Kidney (tissue), 14 donors: ENCODE results near the gene GOLPH3. TPM values are rescaled to one million over a fixed set of nuclear protein-coding genes. Genes with fewer than 3 reads are reported as not detected.

Source experiments
- DNase-seq, 5 donors: peaks; one replicate each; pipeline ENCODE4 v3.0.0-alpha.2; 2013 to 2020
- FAIRE-seq: peaks from 2 replicates; lab custom pipeline; 2012; peaks lifted over from hg19 to GRCh38; lab: Jason Lieb, UNC
- H3K27ac ChIP-seq, 2 donors: one replicate each; pipeline ENCODE4 v1.7.0; 2013; ENCODE audit warnings: low read depth in 2 of 2, low read length in 2 of 2, inconsistent platforms in 1 of 2
- H3K27me3 ChIP-seq: one replicate; pipeline ENCODE4 v1.7.1; 2013; ENCODE audit warnings: low read length, inconsistent platforms; ENCODE audit not compliant: control insufficient read depth, insufficient read depth
- H3K36me3 ChIP-seq, 3 donors: one replicate each; pipeline versions ENCODE4 v1.7.0 to v1.7.1; 2013; ENCODE audit warnings: low read length in 3 of 3, control low read depth in 1 of 3, inconsistent platforms in 1 of 3; ENCODE audit not compliant: insufficient read depth in 3 of 3, control insufficient read depth in 2 of 3
- H3K4me1 ChIP-seq, 3 donors: one replicate each; pipeline versions ENCODE4 v1.7.0 to v1.7.1; 2013; ENCODE audit warnings: low read length in 3 of 3, inconsistent platforms in 1 of 3, low read depth in 1 of 3; ENCODE audit not compliant: control insufficient read depth in 2 of 3, insufficient read depth in 2 of 3
- H3K4me3 ChIP-seq, 3 donors: one replicate each; pipeline versions ENCODE4 v1.7.0 to v1.8.1; 2013; ENCODE audit warnings: low read length in 3 of 3, control low read depth in 1 of 3, inconsistent platforms in 1 of 3
- H3K9ac ChIP-seq, 3 donors: one replicate each; pipeline versions ENCODE4 v1.7.0 to v1.7.1; 2013; ENCODE audit warnings: low read length in 3 of 3, control low read depth in 1 of 3, inconsistent platforms in 1 of 3
- H3K9me3 ChIP-seq, 3 donors: one replicate each; pipeline versions ENCODE4 v1.7.0 to v1.7.1; 2013; ENCODE audit warnings: low read length in 3 of 3, control low read depth in 1 of 3, inconsistent platforms in 1 of 3; ENCODE audit not compliant: control insufficient read depth in 2 of 3, insufficient read depth in 1 of 3
- intact Hi-C: fragments of 100-400 bp; cut with DNase I; formaldehyde crosslinking; loops from one replicate; pipeline ENCODE4 v1.11.1; 2022
- polyA plus RNA-seq: library from polyadenylated mRNA; stranded (reverse); fragments of 350-450 nt; fragmentation: Illumina TruSeq; extraction: RNeasy Lipid Tissue Mini Kit (QIAGEN cat#74804); gene quantifications from one replicate; pipeline ENCODE4 v1.2.3, GENCODE V29; 2014; ENCODE audit warnings: low read depth, low replicate concordance; ENCODE audit not compliant: insufficient read depth
- total RNA-seq: library from RNA; stranded (reverse); fragmentation: NEBNext Ultra II Directional; extraction: Animal tissue kit (Norgen Biotek cat#: 25700); gene quantifications from one replicate; pipeline ENCODE4 v1.2.1, GENCODE V29; 2021
- TF ChIP-seq, protein P1 (sequence below): IDR thresholded peaks from 3 replicates; pipeline ENCODE4 v1.5.1; 2012; ENCODE audit warnings: mild to moderate bottlenecking, moderate library complexity, borderline replicate concordance; ENCODE audit not compliant: insufficient read depth; ENCODE audit errors: extremely low read depth
- donor health status: control.
- donor health status: control.
- donor health status: control.
- donor health status: control.
- donor health status: control.
- donor health status: DM: yes; HTN: yes; CAD: no.
- donor health status: Normal renal cell carcinoma (clear cell type).

Gene GOLPH3
- total and polyA plus RNA-seq, 2 donors from 2014 or later = 38.5 to 118 TPM

DNA sequence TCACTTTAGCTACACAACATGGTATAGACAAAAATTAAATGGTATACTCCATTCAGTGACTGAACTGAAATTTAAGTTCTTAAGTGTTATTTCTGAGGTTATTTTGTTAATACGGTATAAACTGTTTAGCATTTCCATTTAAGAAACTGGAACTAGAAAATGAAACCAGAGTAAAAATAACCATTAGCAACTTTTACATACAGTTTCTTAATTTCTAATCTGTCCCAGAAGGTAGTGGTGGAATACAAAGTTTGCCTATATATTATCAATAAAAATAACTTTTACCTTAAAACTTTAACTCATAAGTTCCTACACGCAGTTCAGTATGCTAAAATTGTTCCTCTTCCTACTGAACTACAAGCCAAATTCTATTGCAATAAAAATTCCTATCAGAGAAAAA, 10.3 kb downstream of the GOLPH3 start:
- Histone ChIP-seq H3K27ac (no peak overlapping the region), H3K9ac (no peak overlapping the region), H3K9me3 (no peaks in the 10 kb centered on the region), H3K4me3 (no peak overlapping the region), H3K27me3 (no peaks in the 10 kb centered on the region), H3K36me3 (peaks cover 0 to 12% (median 0%) of the 10 kb centered on the region in 3 donors), H3K4me1 (peaks cover 0 to 22% (median 3%) of the 10 kb centered on the region in 3 donors)
- intact Hi-C loops = no loop called here
- DNase-seq (no peak), FAIRE-seq (no peak)
- TF ChIP-seq, protein P1, sequence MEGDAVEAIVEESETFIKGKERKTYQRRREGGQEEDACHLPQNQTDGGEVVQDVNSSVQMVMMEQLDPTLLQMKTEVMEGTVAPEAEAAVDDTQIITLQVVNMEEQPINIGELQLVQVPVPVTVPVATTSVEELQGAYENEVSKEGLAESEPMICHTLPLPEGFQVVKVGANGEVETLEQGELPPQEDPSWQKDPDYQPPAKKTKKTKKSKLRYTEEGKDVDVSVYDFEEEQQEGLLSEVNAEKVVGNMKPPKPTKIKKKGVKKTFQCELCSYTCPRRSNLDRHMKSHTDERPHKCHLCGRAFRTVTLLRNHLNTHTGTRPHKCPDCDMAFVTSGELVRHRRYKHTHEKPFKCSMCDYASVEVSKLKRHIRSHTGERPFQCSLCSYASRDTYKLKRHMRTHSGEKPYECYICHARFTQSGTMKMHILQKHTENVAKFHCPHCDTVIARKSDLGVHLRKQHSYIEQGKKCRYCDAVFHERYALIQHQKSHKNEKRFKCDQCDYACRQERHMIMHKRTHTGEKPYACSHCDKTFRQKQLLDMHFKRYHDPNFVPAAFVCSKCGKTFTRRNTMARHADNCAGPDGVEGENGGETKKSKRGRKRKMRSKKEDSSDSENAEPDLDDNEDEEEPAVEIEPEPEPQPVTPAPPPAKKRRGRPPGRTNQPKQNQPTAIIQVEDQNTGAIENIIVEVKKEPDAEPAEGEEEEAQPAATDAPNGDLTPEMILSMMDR = no peak

DNA sequence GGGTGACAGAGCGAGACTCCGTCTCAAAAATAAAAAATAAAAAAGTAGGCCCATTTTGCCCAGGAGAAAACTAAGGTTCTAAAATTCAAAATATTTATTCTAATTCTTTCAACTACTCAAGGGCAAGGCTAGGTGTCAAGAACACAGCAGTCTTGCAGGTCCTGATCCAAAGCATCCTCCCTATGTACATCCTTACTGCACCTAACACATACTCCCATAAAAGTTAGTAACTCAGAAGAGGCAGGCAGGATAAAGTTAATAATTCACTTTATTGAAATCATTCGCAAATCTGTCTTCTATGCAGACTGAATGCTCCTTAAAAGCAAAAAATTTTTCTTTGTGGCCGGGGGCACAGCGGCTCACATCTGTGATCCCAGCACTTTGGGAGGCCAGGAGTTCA, 11.1 kb downstream of the GOLPH3 start:
- no peak for FAIRE-seq
- peaks cover 0 to 18% (median 6%) of the 10 kb centered on the region in 3 donors for H3K4me1 ChIP-seq
- no peaks in the 10 kb centered on the region for H3K9me3 ChIP-seq
- TF ChIP-seq, protein P1 = no peak
- no peak overlapping the region for H3K27ac ChIP-seq
- no peaks in the 10 kb centered on the region for H3K27me3 ChIP-seq
- no peak for DNase-seq
- intact Hi-C loops = no loop called here
- H3K4me3 ChIP-seq = no peak overlapping the region
- no peak overlapping the region for H3K9ac ChIP-seq
- peaks cover 0 to 5% (median 0%) of the 10 kb centered on the region in 3 donors for H3K36me3 ChIP-seq

DNA sequence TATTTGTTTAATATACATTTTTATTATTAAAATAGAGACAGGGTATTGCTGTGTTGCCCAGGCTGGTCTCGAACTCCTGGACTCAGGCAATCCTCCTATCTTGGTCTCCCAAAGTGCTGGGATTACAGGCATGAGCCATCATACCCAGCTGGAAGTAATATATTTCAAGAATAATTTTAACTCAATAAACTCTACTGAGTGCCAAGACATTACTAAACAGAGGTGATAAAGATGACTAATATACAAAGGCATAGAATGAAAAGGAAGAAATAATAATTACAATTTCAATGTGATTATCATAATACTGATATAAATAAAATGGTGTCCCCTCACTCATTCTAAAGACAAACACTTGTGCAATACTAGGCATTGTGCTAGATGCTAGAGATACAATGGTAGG, 13.9 kb downstream of the GOLPH3 start:
- DNase-seq = no peak
- Histone ChIP-seq H3K36me3 (no peaks in the 10 kb centered on the region), H3K4me3 (no peak overlapping the region), H3K27me3 (no peaks in the 10 kb centered on the region), H3K9ac (no peak overlapping the region), H3K27ac (no peak overlapping the region), H3K9me3 (no peaks in the 10 kb centered on the region), H3K4me1 (peaks cover 0 to 14% (median 9%) of the 10 kb centered on the region in 3 donors)
- TF ChIP-seq, protein P1 = no peak
- intact Hi-C loops = no loop called here
- FAIRE-seq = no peak
